ENCODE measurements around the gene DHRS12. TPM values are rescaled to one million over a fixed set of nuclear protein-coding genes. Genes with fewer than 3 reads are reported as not detected.

The DHRS12 gene
- total RNA-seq, 1 donor from 2014 or later, result 10.2 TPM

GRCh38 chr13:51770681-51771417 is 33.1 kb downstream of the DHRS12 start:
- intact Hi-C loops (cut with DNase I), result no loop called here
- ATAC-seq, result no peak
- no peak for DNase-seq (ENCODE audit: missing footprints)

GRCh38 chr13:51770160-51770559 is 33.8 kb downstream of the DHRS12 start:
- ATAC-seq, result no peak
- intact Hi-C loops (cut with DNase I), result no loop called here
- peak; percentile 66 for DNase-seq (ENCODE audit: missing footprints)

GRCh38 chr13:51769455-51770127 is 34.4 kb downstream of the DHRS12 start:
- DNase-seq (ENCODE audit: missing footprints) (peak; percentile 78), ATAC-seq (peak; percentile 89)
- intact Hi-C loops (cut with DNase I), result no loop called here

GRCh38 chr13:51768976-51769375 is 35.0 kb downstream of the DHRS12 start:
- DNase-seq (ENCODE audit: missing footprints) (no peak), ATAC-seq (no peak)
- intact Hi-C loops (cut with DNase I), result no loop called here

- DNase-seq (ENCODE audit: missing footprints) (no peak), ATAC-seq (no peak)
- intact Hi-C loops (cut with DNase I), result no loop called here
Measured at GRCh38 chr13:51768378-51768921, 35.5 kb downstream of the DHRS12 start.

GRCh38 chr13:51767100-51767499 is 36.9 kb downstream of the DHRS12 start:
- DNase-seq (ENCODE audit: missing footprints) (no peak), ATAC-seq (no peak)
- intact Hi-C loops (cut with DNase I), result no loop called here

GRCh38 chr13:51765142-51765515 is 38.8 kb downstream of the DHRS12 start:
- intact Hi-C loops (cut with DNase I), result no loop called here
- no peak for DNase-seq (ENCODE audit: missing footprints)
- ATAC-seq, result no peak

- intact Hi-C loops (cut with DNase I), result no loop called here
- ATAC-seq, result peak; percentile 93
- peak; percentile 79 for DNase-seq (ENCODE audit: missing footprints)
Measured at GRCh38 chr13:51764184-51765141, 39.5 kb downstream of the DHRS12 start.

- ATAC-seq (no peak), DNase-seq (ENCODE audit: missing footprints) (no peak)
- intact Hi-C loops (cut with DNase I), result no loop called here
Measured at GRCh38 chr13:51763486-51763885, 40.5 kb downstream of the DHRS12 start.

- DNase-seq (ENCODE audit: missing footprints), result no peak
Measured at GRCh38 chr13:51761643-51762350, 42.2 kb downstream of the DHRS12 start.

GRCh38 chr13:51760592-51760991 is 43.4 kb downstream of the DHRS12 start:
- ATAC-seq (no peak), DNase-seq (ENCODE audit: missing footprints) (no peak)
- intact Hi-C loops (cut with DNase I), result no loop called here

More at GRCh38 chr13:51761643-51762350, 42.2 kb downstream of the DHRS12 start:
- no peak for ATAC-seq
- intact Hi-C loops (cut with DNase I), result no loop called here

GRCh38 chr13:51759240-51759639 is 44.7 kb downstream of the DHRS12 start:
- no peak for DNase-seq (ENCODE audit: missing footprints)
- no peak for ATAC-seq
- intact Hi-C loops (cut with DNase I), result no loop called here

GRCh38 chr13:51758691-51759090 is 45.3 kb downstream of the DHRS12 start:
- ATAC-seq, result no peak
- no peak for DNase-seq (ENCODE audit: missing footprints)
- intact Hi-C loops (cut with DNase I), result no loop called here

GRCh38 chr13:51756651-51757050 is 47.3 kb downstream of the DHRS12 start:
- ATAC-seq (no peak), DNase-seq (ENCODE audit: missing footprints) (no peak)
- intact Hi-C loops (cut with DNase I), result no loop called here

GRCh38 chr13:51747438-51748434 is 56.2 kb downstream of the DHRS12 start:
- DNase-seq (ENCODE audit: missing footprints), result no peak
- intact Hi-C loops (cut with DNase I), result no loop called here
- no peak for ATAC-seq

- DNase-seq (ENCODE audit: missing footprints) (no peak), ATAC-seq (peak; percentile 59)
- intact Hi-C loops (cut with DNase I), result no loop called here
Measured at GRCh38 chr13:51746802-51747201, 57.2 kb downstream of the DHRS12 start.

- DNase-seq (ENCODE audit: missing footprints), result peak; percentile 30
- intact Hi-C loops (cut with DNase I), result no loop called here
- no peak for ATAC-seq
Measured at GRCh38 chr13:51745243-51745642, 58.7 kb downstream of the DHRS12 start.

All from Right ventricle myocardium inferior (tissue), 1 donor.